NT2/D1 (cell line): ENCODE measurements around the gene MLLT1.

Experiments used
- YY1 ChIP-seq: IDR thresholded peaks from 2 replicates; pipeline ENCODE4 v1.6.1; 2011; ENCODE audit not compliant: insufficient read length, insufficient read depth
- ZNF274 ChIP-seq: IDR thresholded peaks from 2 replicates; pipeline ENCODE4 v1.6.1; 2011; ENCODE audit warnings: mild to moderate bottlenecking, low read depth, low read length

GRCh38 chr19:6227936-6228325 lies 51.8 kb downstream of the MLLT1 start:
- no peak for TF ChIP-seq YY1
- no peak for TF ChIP-seq ZNF274
